ENCODE results near the gene SNHG17.
"Not testable (repeated sequence)": the region's sequence is repeated elsewhere in the genome, so short reads cannot be mapped to it uniquely, and the experiment has no call there.

The SNHG17 gene

DNA sequence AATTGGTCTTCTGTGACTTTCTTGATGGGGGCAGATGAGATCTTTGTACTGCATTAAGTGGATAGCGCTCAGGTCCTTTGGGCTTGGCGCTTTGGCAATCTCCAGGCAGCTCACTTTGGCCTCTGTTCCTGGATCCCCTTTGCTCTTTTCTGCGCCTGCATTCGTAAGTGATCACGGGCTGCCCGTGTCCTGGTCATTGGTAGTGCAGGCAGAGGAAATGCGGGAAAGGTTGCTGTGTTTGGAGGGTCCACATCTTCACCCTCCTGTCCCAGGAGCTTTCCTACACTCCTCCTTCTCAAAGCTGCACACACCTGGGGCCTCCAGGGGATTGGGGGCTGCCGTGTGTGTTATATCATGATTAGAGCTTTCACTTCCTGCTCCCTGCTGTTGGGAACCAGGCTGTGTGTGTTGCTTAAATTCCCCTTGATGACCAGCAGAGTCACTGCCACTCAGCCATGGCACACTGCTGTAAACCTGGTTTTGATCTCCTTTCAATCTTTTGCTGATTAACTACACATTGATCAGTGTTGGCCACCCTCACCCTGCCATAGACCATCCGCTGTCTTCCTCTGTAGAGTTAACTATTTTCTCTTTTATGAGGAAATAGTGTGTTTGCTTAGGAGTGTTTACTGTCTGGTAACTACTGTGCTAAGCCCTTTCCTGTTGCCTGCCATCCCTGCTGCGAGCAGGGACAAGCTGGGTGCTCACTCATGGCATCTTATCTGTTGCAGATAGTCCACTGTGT is 13.0 kb upstream of the SNHG17 start:
- FAIRE-seq (no peak), DNase-seq (ENCODE audit: low spot score) (no peak)

DNA sequence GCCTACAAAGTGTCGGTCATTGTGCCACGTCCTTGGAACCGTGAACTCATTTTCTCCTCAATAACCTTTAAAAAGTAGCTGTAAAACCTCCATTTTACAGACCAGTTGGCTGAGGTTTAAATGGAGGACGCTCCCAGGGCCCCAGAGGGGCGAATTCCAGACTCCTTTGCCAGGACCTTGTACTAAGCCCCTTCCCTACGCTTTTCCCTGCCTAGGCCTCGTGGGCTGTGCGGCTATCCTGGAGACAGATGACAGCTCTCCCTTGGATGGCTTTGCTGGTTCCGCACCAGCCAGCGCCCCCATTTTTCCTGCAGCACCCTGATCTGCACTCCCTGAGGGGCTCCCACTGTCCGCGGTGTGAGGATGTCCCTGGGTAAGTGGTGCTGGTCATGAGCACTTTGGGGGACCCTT is 12.1 kb upstream of the SNHG17 start:
- DNase-seq (ENCODE audit: low spot score): no peak
- no peak for FAIRE-seq

GRCh38 chr20:38446441-38447209 is 11.5 kb upstream of the SNHG17 start:
- DNase-seq (ENCODE audit: low spot score): peak; percentile 94
- no peak for FAIRE-seq

GRCh38 chr20:38445901-38446425 is 10.8 kb upstream of the SNHG17 start:
- no peak for FAIRE-seq

DNA sequence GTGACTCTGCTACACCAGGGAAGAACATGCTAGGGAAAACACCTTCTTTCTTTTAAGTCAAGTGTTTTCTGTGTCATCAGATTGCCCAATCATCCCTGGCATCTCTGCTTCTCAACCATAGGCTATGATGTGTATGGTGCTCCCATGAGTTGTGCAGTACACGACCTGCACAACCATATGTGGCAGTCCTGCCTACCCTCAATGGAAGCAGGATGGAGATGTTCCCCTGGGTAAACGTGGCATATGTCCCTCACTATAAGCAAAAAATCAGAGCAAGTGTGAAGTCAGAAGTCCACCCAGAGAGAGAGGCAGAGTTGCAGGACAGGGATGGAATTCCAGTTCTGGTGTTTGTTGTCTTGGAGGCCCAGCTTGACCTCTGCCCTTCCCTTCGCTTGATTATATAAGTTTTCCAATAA is 10.3 kb upstream of the SNHG17 start:
- FAIRE-seq (no peak), DNase-seq (ENCODE audit: low spot score) (no peak)

More at GRCh38 chr20:38445901-38446425, 10.8 kb upstream of the SNHG17 start:
- no peak for DNase-seq (ENCODE audit: low spot score)

DNA sequence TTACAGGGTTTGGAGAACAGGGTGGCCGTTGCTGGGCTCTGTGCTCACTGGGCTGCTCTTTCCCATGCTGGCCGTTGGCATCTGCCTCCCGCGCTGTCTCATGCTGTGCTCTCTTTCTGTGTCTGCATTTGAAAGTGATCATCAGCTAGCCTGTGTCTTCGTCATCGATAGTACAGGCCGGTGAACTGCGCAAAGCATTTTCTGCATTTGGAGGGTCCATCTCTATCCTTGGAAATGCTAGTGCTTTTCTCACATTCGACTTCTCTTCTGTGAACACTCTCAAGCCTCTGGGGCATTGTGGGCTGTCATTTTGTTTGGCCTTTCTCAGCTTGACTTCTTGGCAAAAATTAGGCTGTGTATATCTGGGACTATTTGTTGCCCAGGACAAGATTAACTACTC is 6.8 kb upstream of the SNHG17 start:
- FAIRE-seq: no peak
- no peak for DNase-seq (ENCODE audit: low spot score)

- DNase-seq (ENCODE audit: low spot score); FAIRE-seq: not testable (repeated sequence)
These were observed 6.0 kb upstream of the SNHG17 start for GRCh38 chr20:38441110-38441509.

DNA sequence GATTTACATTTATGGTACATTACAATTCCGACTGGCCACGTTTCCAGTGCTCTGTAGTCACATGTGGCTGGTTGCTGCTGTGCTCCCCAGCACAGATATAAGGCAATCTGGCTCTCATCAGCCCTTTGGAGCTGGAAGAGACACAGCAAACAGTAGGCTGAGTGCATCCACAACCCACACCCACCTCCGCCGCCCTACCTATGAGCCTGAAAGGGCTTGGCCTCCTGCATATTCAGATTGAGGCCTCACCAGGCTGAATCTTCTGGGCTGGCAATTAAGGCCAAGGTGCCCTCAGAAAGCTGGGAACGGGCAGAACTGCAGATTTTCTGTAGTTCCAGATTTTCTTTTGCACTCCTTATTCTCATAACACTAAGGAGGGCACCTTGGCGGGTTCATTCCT is 2.7 kb upstream of the SNHG17 start:
- FAIRE-seq (no peak), DNase-seq (ENCODE audit: low spot score) (no peak)

DNA sequence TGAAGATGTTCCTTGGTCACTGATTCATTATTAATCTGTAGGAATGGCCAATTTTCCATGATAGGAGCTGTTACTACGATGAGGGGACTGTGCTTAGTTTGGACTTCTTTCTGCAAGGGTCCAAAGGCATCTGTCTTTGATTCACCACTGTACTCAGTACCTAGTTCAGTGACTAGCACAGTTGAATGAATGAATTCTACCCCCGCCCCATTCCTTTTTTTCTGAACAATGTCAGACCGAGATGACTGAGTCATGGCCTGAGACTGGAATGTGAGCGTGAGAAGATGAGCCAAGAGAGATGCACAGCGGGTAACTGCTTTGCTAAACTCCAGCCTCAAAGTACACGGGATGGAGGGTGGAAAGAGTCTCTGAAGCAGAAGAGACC is 419 bp upstream of the SNHG17 start:
- FAIRE-seq (no peak), DNase-seq (ENCODE audit: low spot score) (no peak)

- no peak for DNase-seq (ENCODE audit: low spot score)
- no peak for FAIRE-seq
These were observed 807 bp downstream of the SNHG17 start for GRCh38 chr20:38434301-38434741.

- no peak for DNase-seq (ENCODE audit: low spot score)
- FAIRE-seq: no peak
These were observed 1.7 kb downstream of the SNHG17 start for GRCh38 chr20:38433304-38433972.

- not testable (repeated sequence) for DNase-seq (ENCODE audit: low spot score); FAIRE-seq
These were observed 2.3 kb downstream of the SNHG17 start for GRCh38 chr20:38432870-38433269.

- DNase-seq (ENCODE audit: low spot score) (no peak), FAIRE-seq (no peak)
These were observed 2.8 kb downstream of the SNHG17 start for GRCh38 chr20:38432292-38432691.

DNA sequence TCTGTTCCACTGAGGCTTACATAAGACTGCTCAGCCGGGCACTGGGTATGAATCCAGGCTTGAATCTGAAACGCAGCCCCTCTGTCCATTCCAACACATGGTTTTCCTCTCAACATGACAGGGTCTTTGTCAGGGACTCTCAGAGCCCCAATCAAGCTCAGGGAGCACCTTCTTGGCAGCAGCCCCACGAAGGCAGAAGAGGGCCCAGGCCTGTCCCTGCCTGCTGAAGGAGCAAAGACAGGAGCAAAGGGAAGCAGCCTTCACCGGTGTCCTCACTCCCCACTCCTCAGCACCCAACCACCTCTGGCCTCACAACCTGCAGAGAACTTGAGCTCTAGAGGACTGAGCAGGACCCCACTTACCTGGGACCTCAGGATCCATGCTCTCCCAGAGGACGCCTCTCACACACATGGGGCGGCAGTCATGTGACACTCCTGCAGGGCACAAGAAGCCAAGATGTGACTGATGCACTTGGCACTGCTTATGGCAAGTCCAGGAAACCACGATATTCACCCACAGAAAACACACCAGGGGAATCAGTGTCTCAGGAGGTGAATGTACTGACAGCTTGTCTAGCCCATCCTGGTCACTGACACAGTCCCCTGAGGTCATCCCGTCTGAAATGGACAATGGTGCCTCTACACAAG is 4.3 kb downstream of the SNHG17 start:
- DNase-seq (ENCODE audit: low spot score) (no peak), FAIRE-seq (no peak)

DNA sequence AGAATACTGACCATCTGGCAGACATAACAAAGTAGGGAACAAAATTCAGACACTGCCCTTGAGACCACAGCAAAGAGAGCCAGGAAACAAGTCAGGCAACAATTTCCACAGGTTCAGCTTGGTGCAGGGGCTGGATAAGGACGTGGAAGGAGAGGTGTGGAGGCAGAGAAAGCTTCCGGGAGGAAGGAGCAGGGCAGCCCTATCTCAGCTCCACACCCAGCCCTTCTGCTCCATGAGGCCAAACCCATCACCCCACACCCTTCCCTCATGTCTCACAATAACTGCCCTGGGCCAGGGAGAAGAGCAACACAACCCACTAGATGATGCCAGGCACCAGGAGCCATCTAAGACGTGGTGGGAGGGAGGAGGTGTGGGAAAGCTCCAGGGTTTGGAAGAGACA is 5.8 kb downstream of the SNHG17 start:
- no peak for FAIRE-seq
- no peak for DNase-seq (ENCODE audit: low spot score)

- DNase-seq (ENCODE audit: low spot score): no peak
- FAIRE-seq: no peak
These were observed 6.3 kb downstream of the SNHG17 start for GRCh38 chr20:38428800-38429199.

DNA sequence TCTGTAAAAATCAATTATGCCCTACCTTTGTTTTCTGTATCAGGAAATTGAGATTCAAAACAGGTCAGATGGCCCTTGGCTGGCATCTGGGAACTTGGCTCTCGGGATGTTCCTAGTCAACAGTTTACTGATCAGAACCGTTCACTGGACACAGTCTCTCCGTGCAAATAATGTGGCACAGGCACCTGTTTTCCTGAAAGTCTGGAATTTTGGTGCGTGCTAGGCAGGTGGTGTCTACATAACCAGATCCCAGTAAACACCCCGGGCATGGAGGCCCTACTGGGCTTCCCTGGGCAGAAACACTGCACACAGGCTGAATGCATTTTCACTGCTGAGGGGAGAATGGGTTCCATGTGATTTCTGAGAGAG is 7.5 kb downstream of the SNHG17 start:
- no peak for DNase-seq (ENCODE audit: low spot score)

DNA sequence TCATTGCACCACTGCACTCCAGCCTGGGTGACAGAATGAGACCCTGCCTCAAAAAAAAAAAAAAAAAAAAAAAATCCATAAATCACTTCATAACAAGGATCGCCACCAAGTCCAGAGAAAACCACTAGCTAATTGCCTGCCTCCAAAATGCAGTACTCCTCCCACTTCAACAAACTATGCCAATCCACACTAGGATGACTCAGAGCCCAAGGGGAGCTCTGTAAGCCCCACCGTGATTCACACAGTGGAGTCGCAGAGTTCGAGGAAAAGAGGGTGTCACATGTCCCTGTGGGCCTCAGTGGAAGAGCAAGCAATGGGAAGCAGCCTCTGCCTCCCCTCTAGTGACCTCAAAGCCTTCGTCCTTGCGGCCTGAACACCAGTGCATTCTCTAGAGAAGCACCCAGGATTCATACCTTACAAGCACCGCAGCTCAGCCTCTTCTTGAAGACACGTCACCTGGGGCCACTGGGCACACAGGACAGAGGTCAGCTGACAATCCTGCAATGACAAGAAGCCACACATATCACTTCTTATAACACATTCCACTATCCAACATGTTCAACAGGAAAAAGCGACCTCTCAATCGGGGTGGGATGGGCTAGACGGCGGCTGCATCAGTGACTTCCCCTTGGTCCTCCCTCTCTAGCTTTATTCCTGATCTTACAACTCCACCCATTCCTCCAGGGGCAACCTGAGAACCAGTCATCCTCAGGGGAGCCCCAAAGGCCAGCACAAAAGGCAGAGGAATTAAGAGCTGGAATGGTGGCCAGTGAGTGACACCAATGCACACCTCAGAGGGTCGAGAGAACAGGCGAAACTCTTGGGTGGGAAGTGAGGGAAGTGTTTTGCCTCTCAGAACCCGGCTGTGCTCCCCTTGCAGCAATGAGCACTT is 8.9 kb downstream of the SNHG17 start:
- FAIRE-seq: no peak
- peak; percentile 67 for DNase-seq (ENCODE audit: low spot score)

More for the DNA sequence above, 7.5 kb downstream of the SNHG17 start:
- no peak for FAIRE-seq

GRCh38 chr20:38424401-38424800 is 10.7 kb downstream of the SNHG17 start:
- FAIRE-seq (no peak), DNase-seq (ENCODE audit: low spot score) (no peak)

DNA sequence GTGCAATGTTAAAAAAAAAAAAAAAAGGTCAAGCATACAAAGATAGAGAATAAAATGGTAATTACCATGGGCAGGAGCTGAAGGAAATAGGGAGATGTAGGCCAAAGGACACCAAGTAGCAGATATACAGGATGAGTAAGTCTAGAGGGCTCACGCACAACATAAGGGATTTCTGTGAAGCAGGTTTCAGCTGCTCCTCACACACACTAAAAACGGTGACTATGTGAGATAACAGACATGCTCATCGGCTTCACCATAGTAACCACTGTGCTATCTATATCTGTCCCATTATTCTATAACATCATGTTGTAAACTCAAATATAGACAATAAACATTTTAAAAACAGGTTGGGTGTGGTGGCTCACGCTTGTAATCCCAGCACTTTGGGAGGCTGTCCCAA is 11.6 kb downstream of the SNHG17 start:
- FAIRE-seq: no peak
- DNase-seq (ENCODE audit: low spot score): no peak
